Right lobe of liver (tissue), 4 donors: ENCODE measurements around the gene KIF1A.

Experiments used
- POLR2A ChIP-seq: fragments of 450-650 bp; IDR thresholded peaks from one replicate; pipeline ENCODE4 v1.6.1; 2017; ENCODE audit warnings: antibody characterized with exemption, mild to moderate bottlenecking
- TF ChIP-seq, protein P1 (sequence below), 4 donors: fragments of 200-600 bp in 3 of 4; fragments of 450-650 bp in 1 of 4; IDR thresholded peaks; one replicate each; pipeline versions ENCODE4 v1.5.1 to v1.8.0; 2016 to 2022; ENCODE audit warnings: antibody characterized with exemption in 4 of 4, mild to moderate bottlenecking in 2 of 4
- donor health status: DM: no; HTN: no; CAD: no.
- donor health status: DM: no; HTN: no; CAD: no.
- donor health status: DM: no; HTN: yes; CAD: no.

DNA sequence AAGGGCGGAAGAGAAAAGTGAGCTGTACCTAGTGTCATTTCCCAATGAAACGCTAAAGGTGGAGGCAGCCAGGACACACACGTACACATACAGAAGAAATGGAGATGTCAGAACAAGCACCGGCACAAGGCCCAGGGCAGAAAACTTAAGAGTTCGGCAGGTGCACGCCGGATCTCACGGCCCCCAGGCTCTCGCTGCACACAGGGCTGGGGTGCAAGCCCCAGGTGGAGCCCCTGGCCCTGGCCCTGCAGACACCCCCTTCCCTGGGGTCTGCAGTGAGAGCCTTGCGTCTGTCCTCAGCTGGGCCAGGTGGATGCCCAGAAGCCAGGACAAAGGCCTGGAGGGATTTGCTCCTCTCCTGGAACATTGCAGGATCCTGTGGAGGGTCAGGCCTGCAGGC lies 91.7 kb downstream of the KIF1A start:
- TF ChIP-seq POLR2A, result no peak
- TF ChIP-seq, protein P1, sequence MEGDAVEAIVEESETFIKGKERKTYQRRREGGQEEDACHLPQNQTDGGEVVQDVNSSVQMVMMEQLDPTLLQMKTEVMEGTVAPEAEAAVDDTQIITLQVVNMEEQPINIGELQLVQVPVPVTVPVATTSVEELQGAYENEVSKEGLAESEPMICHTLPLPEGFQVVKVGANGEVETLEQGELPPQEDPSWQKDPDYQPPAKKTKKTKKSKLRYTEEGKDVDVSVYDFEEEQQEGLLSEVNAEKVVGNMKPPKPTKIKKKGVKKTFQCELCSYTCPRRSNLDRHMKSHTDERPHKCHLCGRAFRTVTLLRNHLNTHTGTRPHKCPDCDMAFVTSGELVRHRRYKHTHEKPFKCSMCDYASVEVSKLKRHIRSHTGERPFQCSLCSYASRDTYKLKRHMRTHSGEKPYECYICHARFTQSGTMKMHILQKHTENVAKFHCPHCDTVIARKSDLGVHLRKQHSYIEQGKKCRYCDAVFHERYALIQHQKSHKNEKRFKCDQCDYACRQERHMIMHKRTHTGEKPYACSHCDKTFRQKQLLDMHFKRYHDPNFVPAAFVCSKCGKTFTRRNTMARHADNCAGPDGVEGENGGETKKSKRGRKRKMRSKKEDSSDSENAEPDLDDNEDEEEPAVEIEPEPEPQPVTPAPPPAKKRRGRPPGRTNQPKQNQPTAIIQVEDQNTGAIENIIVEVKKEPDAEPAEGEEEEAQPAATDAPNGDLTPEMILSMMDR (IDR thresholded peaks at IDR 0.05), result no peak
